B cell (primary cell): Measurements from ENCODE around the gene DEF6. TPM values are rescaled to one million over a fixed set of nuclear protein-coding genes. Genes with fewer than 3 reads are reported as not detected.

ENCODE experiments used
- ATAC-seq: fragments of 200-7000 bp; cut with Tn5 transposase; one replicate; pipeline ENCODE4 v1.10.0; 2021; ENCODE audit warnings: low read depth, mild to moderate bottlenecking, moderate number of reproducible peaks, moderate library complexity
- CTCF ChIA-PET: fragments of 350-600 bp; sonication (Branson Sonifier 250); formaldehyde crosslinking; loops from one replicate; lab custom pipeline; 2021; ENCODE audit warnings: antibody characterized with exemption, inconsistent platforms; lab: Charles Lee
- POLR2A ChIA-PET: fragments of 350-600 bp; sonication (Branson Sonifier 250); formaldehyde crosslinking; loops from one replicate; lab custom pipeline; 2021; ENCODE audit warnings: antibody characterized with exemption; lab: Charles Lee
- DNase-seq: peaks from one replicate; pipeline ENCODE4 v3.0.0; 2013
- H2AFZ ChIP-seq: 2 replicates; pipeline ENCODE4 v1.6.1; 2012; ENCODE audit warnings: mild to moderate bottlenecking, low read depth, low read length; ENCODE audit not compliant: insufficient read depth, poor library complexity, severe bottlenecking
- H3K27ac ChIP-seq, 2 donors: 1 replicate in 1 of 2; 2 replicates in 1 of 2; pipeline ENCODE4 v1.5.1; 2012 to 2013; ENCODE audit warnings: low read length in 2 of 2, mild to moderate bottlenecking in 2 of 2, moderate library complexity in 1 of 2
- H3K27me3 ChIP-seq, 4 experiments: fragments of 200-600 bp in 1 of 4; sonication (generic) in 1 of 4; replicated peaks in 1 of 4; 1 replicate in 2 of 4; 2 replicates in 2 of 4; pipeline versions ENCODE4 v1.6.1 to v1.7.0; 2013 to 2016; ENCODE audit warnings: low read length in 3 of 4, mild to moderate bottlenecking in 2 of 4, mixed read lengths in 1 of 4, moderate library complexity in 1 of 4; ENCODE audit not compliant: insufficient read depth in 4 of 4, control insufficient read depth in 3 of 4; ENCODE audit errors: control extremely low read depth in 1 of 4
- H3K36me3 ChIP-seq, 2 experiments: replicated peaks in 1 of 2; 1 replicate in 1 of 2; 2 replicates in 1 of 2; pipeline versions ENCODE4 v1.6.1 to v1.7.1; 2013; ENCODE audit warnings: low read length in 1 of 2; ENCODE audit not compliant: insufficient read depth in 2 of 2, control insufficient read depth in 1 of 2; ENCODE audit errors: control extremely low read depth in 1 of 2, extremely low read depth in 1 of 2
- H3K4me1 ChIP-seq, 2 donors: fragments of 200-600 bp in 1 of 2; sonication (generic) in 1 of 2; 1 replicate in 1 of 2; 2 replicates in 1 of 2; pipeline versions ENCODE4 v1.5.1 to v1.6.1; 2013 to 2017; ENCODE audit warnings: low read length in 2 of 2; ENCODE audit not compliant: control insufficient read depth in 2 of 2, insufficient read depth in 2 of 2
- H3K4me2 ChIP-seq: replicated peaks from 2 replicates; pipeline ENCODE3; 2012; ENCODE audit warnings: mild to moderate bottlenecking, low read depth, low read length; ENCODE audit not compliant: poor library complexity, severe bottlenecking
- H3K4me3 ChIP-seq, 5 experiments: fragments of 200-600 bp in 1 of 5; sonication (generic) in 1 of 5; 1 replicate in 3 of 5; 2 replicates in 2 of 5; pipeline versions ENCODE4 v1.5.1 to v1.7.0; 2011 to 2016; ENCODE audit warnings: low read length in 4 of 5, mild to moderate bottlenecking in 4 of 5, low read depth in 2 of 5, control low read depth in 1 of 5, moderate library complexity in 1 of 5; ENCODE audit not compliant: insufficient read depth in 1 of 5; ENCODE audit errors: control extremely low read depth in 1 of 5, extremely low read depth in 1 of 5
- H3K79me2 ChIP-seq: fragments of 200-600 bp; sonication (generic); one replicate; pipeline ENCODE4 v1.6.0; 2016; ENCODE audit warnings: low read length; ENCODE audit not compliant: control insufficient read depth, insufficient read depth
- H3K9ac ChIP-seq: fragments of 200-600 bp; sonication (generic); 2 replicates; pipeline ENCODE4 v1.6.1; 2017; ENCODE audit warnings: mild to moderate bottlenecking, low read length, moderate library complexity
- H3K9me3 ChIP-seq, 3 donors: one replicate each; pipeline versions ENCODE4 v1.6.1 to v1.7.1; 2013; ENCODE audit warnings: low read length in 2 of 3; ENCODE audit not compliant: control insufficient read depth in 2 of 3, insufficient read depth in 1 of 3; ENCODE audit errors: control extremely low read depth in 1 of 3
- H4K20me1 ChIP-seq: 2 replicates; pipeline ENCODE4 v1.6.0; 2012; ENCODE audit warnings: mild to moderate bottlenecking, low read length; ENCODE audit not compliant: insufficient read depth, control insufficient read depth, poor library complexity, severe bottlenecking
- H3K27ac Mint-ChIP-seq: one replicate; pipeline ENCODE4 v1.8.0; 2021; ENCODE audit warnings: mixed read lengths
- H3K27me3 Mint-ChIP-seq: one replicate; pipeline ENCODE4 v1.8.0; 2021; ENCODE audit warnings: mixed read lengths
- H3K4me1 Mint-ChIP-seq: one replicate; pipeline ENCODE4 v1.8.0; 2021; ENCODE audit warnings: mixed read lengths
- H3K4me3 Mint-ChIP-seq: one replicate; pipeline ENCODE4 v1.8.0; 2021; ENCODE audit warnings: mixed read lengths
- H3K9me3 Mint-ChIP-seq: one replicate; pipeline ENCODE4 v1.8.0; 2022; ENCODE audit warnings: mixed read lengths; ENCODE audit not compliant: insufficient read depth
- EZH2 ChIP-seq: IDR thresholded peaks from 2 replicates; pipeline ENCODE4 v1.6.1; 2012; ENCODE audit warnings: borderline replicate concordance, low read depth, mild to moderate bottlenecking, moderate library complexity, low read length; ENCODE audit not compliant: insufficient read depth, poor library complexity, severe bottlenecking
- WGBS: methylation state at CpG from one replicate; pipeline ENCODE4 v1.1.5; 2013; ENCODE audit warnings: missing lambda C conversion rate; ENCODE audit not compliant: insufficient coverage; 5-methylcytosine and 5-hydroxymethylcytosine counted together
- intact Hi-C: fragments of 100-400 bp; cut with micrococcal nuclease; formaldehyde crosslinking; loops from one replicate; pipeline ENCODE4 v1.10.0; 2022
- polyA plus RNA-seq: library from polyadenylated mRNA; depleted of rRNA; stranded (reverse); fragments of >200 nt; gene quantifications from 2 replicates; pipeline ENCODE4 v1.2.3, GENCODE V29; 2012
- total RNA-seq, 2 donors: library from RNA; stranded (reverse); fragments of 120-200 nt in 1 of 2; gene quantifications; 1 replicate in 1 of 2; 2 replicates in 1 of 2; pipeline versions ENCODE4 v1.2.3 to v1.2.4, GENCODE V29; 2013 to 2022
- TF ChIP-seq, protein P1 (sequence below): fragments of 200-600 bp; IDR thresholded peaks from one replicate; pipeline ENCODE4 v1.8.0; 2022; ENCODE audit warnings: antibody characterized with exemption, mild to moderate bottlenecking

The DEF6 gene
- total and polyA plus RNA-seq, 2 donors (not counting 1 experiment from before 2014, with no cell fraction given) = 105 to 159 TPM

DNA sequence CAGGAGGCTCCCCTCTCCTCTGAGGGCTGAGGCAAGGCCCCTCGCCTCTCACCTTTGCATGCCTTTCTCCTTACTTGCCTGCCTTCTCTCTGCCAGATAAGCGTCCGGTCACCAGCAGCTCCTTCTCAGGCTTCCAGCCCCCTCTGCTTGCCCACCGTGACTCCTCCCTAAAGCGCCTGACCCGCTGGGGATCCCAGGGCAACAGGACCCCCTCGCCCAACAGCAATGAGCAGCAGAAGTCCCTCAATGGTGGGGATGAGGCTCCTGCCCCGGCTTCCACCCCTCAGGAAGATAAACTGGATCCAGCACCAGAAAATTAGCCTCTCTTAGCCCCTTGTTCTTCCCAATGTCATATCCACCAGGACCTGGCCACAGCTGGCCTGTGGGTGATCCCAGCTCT lies 23.5 kb downstream of the DEF6 start:
- no peaks in the 10 kb centered on the region for H3K27me3 Mint-ChIP-seq
- H3K4me3 Mint-ChIP-seq = no peak overlapping the region
- TF ChIP-seq, protein P1, sequence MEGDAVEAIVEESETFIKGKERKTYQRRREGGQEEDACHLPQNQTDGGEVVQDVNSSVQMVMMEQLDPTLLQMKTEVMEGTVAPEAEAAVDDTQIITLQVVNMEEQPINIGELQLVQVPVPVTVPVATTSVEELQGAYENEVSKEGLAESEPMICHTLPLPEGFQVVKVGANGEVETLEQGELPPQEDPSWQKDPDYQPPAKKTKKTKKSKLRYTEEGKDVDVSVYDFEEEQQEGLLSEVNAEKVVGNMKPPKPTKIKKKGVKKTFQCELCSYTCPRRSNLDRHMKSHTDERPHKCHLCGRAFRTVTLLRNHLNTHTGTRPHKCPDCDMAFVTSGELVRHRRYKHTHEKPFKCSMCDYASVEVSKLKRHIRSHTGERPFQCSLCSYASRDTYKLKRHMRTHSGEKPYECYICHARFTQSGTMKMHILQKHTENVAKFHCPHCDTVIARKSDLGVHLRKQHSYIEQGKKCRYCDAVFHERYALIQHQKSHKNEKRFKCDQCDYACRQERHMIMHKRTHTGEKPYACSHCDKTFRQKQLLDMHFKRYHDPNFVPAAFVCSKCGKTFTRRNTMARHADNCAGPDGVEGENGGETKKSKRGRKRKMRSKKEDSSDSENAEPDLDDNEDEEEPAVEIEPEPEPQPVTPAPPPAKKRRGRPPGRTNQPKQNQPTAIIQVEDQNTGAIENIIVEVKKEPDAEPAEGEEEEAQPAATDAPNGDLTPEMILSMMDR = no peak
- no peak for TF ChIP-seq EZH2
- H3K27me3 ChIP-seq = no peaks in the 10 kb centered on the region
- H3K4me3 ChIP-seq = no peak overlapping the region
- H3K9ac ChIP-seq = no peak overlapping the region
- CTCF ChIA-PET = no interaction called here
- H3K9me3 ChIP-seq = no peaks in the 10 kb centered on the region
- peaks cover 28% of the 10 kb centered on the region for H4K20me1 ChIP-seq
- H3K27ac ChIP-seq = peak overlapping the region in 1 of 2 donors; percentile 33
- no peak overlapping the region for H3K27ac Mint-ChIP-seq
- POLR2A ChIA-PET = no interaction called here
- H2AFZ ChIP-seq = no peak overlapping the region
- peaks cover 25% of the 10 kb centered on the region for H3K79me2 ChIP-seq
- DNase-seq (no peak), ATAC-seq (no peak)
- H3K4me1 ChIP-seq = no peaks in the 10 kb centered on the region
- intact Hi-C loops = no loop called here
- peaks cover 2 to 77% of the 10 kb centered on the region in 2 experiments for H3K36me3 ChIP-seq
- 98% methylated on average over 8 of the region's 8 CpGs for WGBS
- peaks cover 4% of the 10 kb centered on the region for H3K4me1 Mint-ChIP-seq
- H3K9me3 Mint-ChIP-seq = no peaks in the 10 kb centered on the region
- H3K4me2 ChIP-seq = no peak overlapping the region

DNA sequence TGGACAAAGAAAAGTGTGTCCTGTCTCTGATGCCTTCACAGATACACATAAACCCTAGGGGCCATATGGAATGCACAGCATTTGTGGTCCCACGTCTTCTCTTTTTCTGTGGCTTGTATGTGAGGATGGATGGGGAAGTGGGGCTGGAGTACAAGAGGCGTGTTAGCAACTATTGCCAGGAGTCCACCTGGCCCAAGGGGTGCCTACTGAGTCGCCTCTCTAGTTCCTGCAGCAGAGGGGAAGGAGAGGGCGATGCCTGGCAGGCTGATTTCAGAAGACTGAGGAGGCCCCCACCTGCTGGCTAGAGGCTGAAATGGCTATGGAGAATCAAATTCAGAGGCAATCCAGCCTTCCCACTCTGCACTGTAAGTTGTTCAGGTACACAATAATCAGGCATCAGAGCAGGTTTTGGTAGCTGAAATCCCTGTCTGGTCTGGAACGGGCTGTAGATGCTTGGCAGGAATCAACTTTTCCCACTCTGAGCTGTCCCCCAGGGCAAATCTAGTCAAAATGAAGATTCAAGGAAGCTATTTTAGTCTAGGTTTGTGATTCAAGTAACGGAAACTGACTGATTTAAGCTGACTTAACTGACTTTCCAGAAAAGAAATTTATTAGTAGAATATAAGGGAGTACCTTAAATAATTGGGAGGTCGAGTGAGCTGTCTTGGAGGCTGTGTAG lies 29.9 kb downstream of the DEF6 start:
- H3K27me3 Mint-ChIP-seq = no peaks in the 10 kb centered on the region
- H3K27ac ChIP-seq = peak overlapping the region in 1 of 2 donors; percentile 11
- peaks cover 11 to 15% of the 10 kb centered on the region in 2 donors for H3K4me1 ChIP-seq
- peaks cover 5 to 16% of the 10 kb centered on the region in 2 experiments for H3K36me3 ChIP-seq
- no peak overlapping the region for H3K4me3 Mint-ChIP-seq
- H4K20me1 ChIP-seq = no peaks in the 10 kb centered on the region
- no peaks in the 10 kb centered on the region for H3K27me3 ChIP-seq
- peaks cover 16% of the 10 kb centered on the region for H3K4me1 Mint-ChIP-seq
- intact Hi-C loops = loop anchor here (1.0 to 2.0 kb wide), 5 partner anchors 11 to 69 kb away; partner anchors contain the start of genes DEF6, PPARD and ZNF76
- H3K79me2 ChIP-seq = no peaks in the 10 kb centered on the region
- H3K27ac Mint-ChIP-seq = peak overlapping the region; percentile 74
- ChIA-PET CTCF (interaction anchor here (0.6 to 9.8 kb wide), 21 partner anchors 9 to 405 kb away, joined by 3 to 301 read pairs (median 5); partner anchors contain the start of genes DEF6, FANCE, PPARD and ZNF76), POLR2A (interaction anchor here (0.7 to 1.3 kb wide), 3 partner anchors 25 to 141 kb away, joined by 3 to 4 read pairs (median 3); partner anchors contain the start of gene RPL10A)
- H2AFZ ChIP-seq = peak overlapping the region; percentile 39
- WGBS = 15% methylated on average over 5 of the region's 7 CpGs
- no peak for TF ChIP-seq EZH2
- TF ChIP-seq, protein P1 = peak; percentile 76
- peak; percentile 80 for DNase-seq
- H3K9ac ChIP-seq = no peak overlapping the region
- H3K4me2 ChIP-seq = peak overlapping the region; percentile 7
- H3K9me3 ChIP-seq = peaks cover 0 to 5% (median 0%) of the 10 kb centered on the region in 3 donors
- no peaks in the 10 kb centered on the region for H3K9me3 Mint-ChIP-seq
- ATAC-seq = peak; percentile 87
- no peak overlapping the region for H3K4me3 ChIP-seq
